Stimulated activated naive CD8-positive, alpha-beta T cell treated with anti-CD3 and anti-CD28 coated beads, Interleukin-15, amount 100 ng/mL, for 72 hours (primary cell): ENCODE results near the gene NDFIP2.

Experiments used
- ATAC-seq: fragments of 150-1000 bp; cut with Tn5 transposase; 2 replicates; pipeline ENCODE4 v1.10.0; 2021; ENCODE audit warnings: mild to moderate bottlenecking, moderate library complexity
- DNase-seq, 2 donors: peaks; one replicate each; pipeline ENCODE4 v3.0.0; 2021 to 2022
- H3K27ac Mint-ChIP-seq, 2 donors: one replicate each; pipeline ENCODE4 v1.8.0; 2022; ENCODE audit warnings: mild to moderate bottlenecking in 2 of 2, mixed read lengths in 2 of 2, moderate library complexity in 2 of 2
- H3K27me3 Mint-ChIP-seq: one replicate; pipeline ENCODE4 v1.8.0; 2022; ENCODE audit warnings: mixed read lengths
- H3K4me1 Mint-ChIP-seq: one replicate; pipeline ENCODE4 v1.8.0; 2022; ENCODE audit warnings: mild to moderate bottlenecking, mixed read lengths
- H3K4me3 Mint-ChIP-seq, 2 donors: one replicate each; pipeline ENCODE4 v1.8.0; 2022; ENCODE audit warnings: mild to moderate bottlenecking in 2 of 2, mixed read lengths in 2 of 2, moderate library complexity in 1 of 2
- H3K9me3 Mint-ChIP-seq, 2 donors: one replicate each; pipeline ENCODE4 v1.8.0; 2022; ENCODE audit warnings: mixed read lengths in 2 of 2

The NDFIP2 gene

GRCh38 chr13:79452239-79452913, 28.6 kb upstream of the NDFIP2 start:
- Mint-ChIP-seq H3K4me3 (peak overlapping the region in 1 of 2 donors; percentile 62), H3K9me3 (no peaks in the 10 kb centered on the region), H3K27ac (peak overlapping the region in 1 of 2 donors; percentile 88), H3K27me3 (peaks cover 6% of the 10 kb centered on the region), H3K4me1 (peaks cover 68% of the 10 kb centered on the region)
- ATAC-seq (no peak), DNase-seq (no peak)

DNA sequence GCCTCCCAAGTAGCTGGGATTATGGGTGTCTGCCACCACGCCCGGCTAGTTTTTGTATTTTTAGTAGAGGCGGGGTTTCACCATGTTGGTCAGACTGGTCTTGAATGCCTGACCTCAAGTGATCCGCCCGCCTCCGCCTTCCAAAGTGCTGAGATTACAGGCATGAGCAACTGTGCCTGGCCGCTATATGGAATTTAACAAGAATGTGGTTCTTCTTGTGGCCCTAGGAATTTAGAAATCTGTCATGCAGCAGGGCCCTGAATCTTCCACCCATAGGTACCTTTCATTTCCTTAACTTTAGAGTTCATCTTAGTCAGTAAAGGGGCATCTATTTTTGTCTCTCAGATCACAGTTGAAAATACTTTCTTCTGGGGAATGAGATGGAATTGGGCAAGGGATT, 25.6 kb upstream of the NDFIP2 start:
- Mint-ChIP-seq H3K4me1 (peaks cover 61% of the 10 kb centered on the region), H3K27me3 (peaks cover 7% of the 10 kb centered on the region), H3K9me3 (no peaks in the 10 kb centered on the region), H3K4me3 (no peak overlapping the region), H3K27ac (no peak overlapping the region)
- no peak for DNase-seq
- ATAC-seq = no peak

DNA sequence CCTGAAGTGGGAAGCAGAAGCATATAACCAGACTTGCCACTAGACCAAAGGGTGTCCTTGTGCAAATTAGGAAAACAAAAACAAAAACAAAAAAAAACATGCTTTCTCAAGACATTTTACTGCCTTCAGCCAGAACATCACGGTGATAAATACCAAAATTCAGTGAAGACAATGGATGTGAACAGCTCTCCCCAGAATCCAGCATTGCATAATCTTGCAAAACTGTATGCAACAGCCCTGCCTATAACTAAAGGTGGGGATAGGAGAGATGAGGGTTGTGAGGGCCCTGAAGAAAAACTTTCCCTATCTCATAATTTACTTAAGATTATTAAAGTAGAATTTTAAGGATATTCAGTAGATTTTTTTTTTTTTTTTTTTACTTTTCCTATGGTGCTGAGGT, 24.9 kb upstream of the NDFIP2 start:
- ATAC-seq = no peak
- Mint-ChIP-seq H3K4me3 (no peak overlapping the region), H3K27ac (no peak overlapping the region), H3K9me3 (no peaks in the 10 kb centered on the region), H3K27me3 (peaks cover 7% of the 10 kb centered on the region), H3K4me1 (peaks cover 57% of the 10 kb centered on the region)
- DNase-seq = no peak

DNA sequence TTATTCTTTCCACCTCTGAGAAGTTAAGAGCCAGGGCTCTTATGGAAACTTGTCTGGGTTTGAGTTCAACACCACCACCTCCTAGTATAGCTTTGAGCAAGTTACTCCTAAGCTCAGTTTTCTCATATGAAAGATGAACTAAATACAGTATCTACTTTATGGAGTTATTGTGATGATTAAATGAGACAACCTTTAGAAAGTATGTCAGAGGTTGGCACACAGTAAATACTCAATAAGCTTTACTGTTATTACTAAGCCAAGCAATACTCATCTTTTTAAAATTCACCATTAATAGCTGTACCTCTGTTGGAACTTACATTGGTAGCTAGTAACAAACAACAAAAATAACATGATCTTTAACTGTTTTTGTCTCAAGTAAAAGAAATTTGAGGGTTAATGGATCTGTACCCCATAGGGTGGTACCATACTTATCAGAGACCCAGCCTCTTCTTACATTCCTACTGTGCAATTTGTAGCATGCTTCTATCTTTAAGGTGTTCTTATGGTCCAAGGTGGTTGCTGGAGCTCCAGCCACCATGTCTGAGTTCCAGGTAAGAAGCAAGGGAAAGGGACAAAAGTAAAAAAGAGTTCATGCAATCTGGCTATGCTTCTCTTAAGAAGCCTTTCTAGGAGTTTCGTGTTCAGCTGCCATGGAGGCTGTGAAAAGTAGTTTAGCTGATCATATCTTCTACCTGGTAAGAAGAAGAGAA, 24.1 kb upstream of the NDFIP2 start:
- ATAC-seq (peak; percentile 42), DNase-seq (no peak)
- H3K4me3 Mint-ChIP-seq = no peak overlapping the region
- H3K9me3 Mint-ChIP-seq = no peaks in the 10 kb centered on the region
- H3K27ac Mint-ChIP-seq = no peak overlapping the region
- H3K4me1 Mint-ChIP-seq = peaks cover 49% of the 10 kb centered on the region
- peaks cover 7% of the 10 kb centered on the region for H3K27me3 Mint-ChIP-seq

- DNase-seq (no peak), ATAC-seq (no peak)
- H3K27ac Mint-ChIP-seq = no peak overlapping the region
- peaks cover 43% of the 10 kb centered on the region for H3K4me1 Mint-ChIP-seq
- peaks cover 7% of the 10 kb centered on the region for H3K27me3 Mint-ChIP-seq
- H3K9me3 Mint-ChIP-seq = no peaks in the 10 kb centered on the region
- H3K4me3 Mint-ChIP-seq = no peak overlapping the region
Observed at GRCh38 chr13:79457390-79457789, 23.6 kb upstream of the NDFIP2 start.

GRCh38 chr13:79457948-79458347, 23.0 kb upstream of the NDFIP2 start:
- Mint-ChIP-seq H3K4me3 (no peak overlapping the region), H3K4me1 (peaks cover 38% of the 10 kb centered on the region), H3K9me3 (no peaks in the 10 kb centered on the region), H3K27me3 (peaks cover 7% of the 10 kb centered on the region), H3K27ac (no peak overlapping the region)
- ATAC-seq (peak; percentile 81), DNase-seq (no peak)

- H3K27ac Mint-ChIP-seq = no peak overlapping the region
- peaks cover 36% of the 10 kb centered on the region for H3K4me1 Mint-ChIP-seq
- ATAC-seq (no peak), DNase-seq (no peak)
- H3K4me3 Mint-ChIP-seq = no peak overlapping the region
- H3K9me3 Mint-ChIP-seq = no peaks in the 10 kb centered on the region
- peaks cover 7% of the 10 kb centered on the region for H3K27me3 Mint-ChIP-seq
Observed at GRCh38 chr13:79458436-79458835, 22.5 kb upstream of the NDFIP2 start.

DNA sequence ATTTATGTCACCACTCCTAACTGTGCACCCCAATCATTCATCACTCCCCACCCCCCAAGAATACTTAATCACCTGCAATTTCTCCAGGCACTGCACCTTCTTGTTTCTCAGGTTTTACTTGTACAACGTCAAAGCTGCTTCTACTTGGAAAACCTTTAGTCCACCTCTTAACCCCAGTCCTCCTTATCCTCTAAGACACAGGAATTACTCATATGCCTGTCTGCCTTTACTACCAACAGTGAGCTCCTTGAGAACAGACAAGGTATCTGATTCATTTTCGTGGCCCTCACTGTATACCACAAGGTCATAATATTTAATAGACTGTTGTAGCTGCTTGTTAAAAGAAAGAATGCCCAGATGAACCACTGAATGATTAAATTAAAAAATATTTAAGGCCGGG, 21.0 kb upstream of the NDFIP2 start:
- H3K4me1 Mint-ChIP-seq = peaks cover 34% of the 10 kb centered on the region
- H3K27me3 Mint-ChIP-seq = peaks cover 7% of the 10 kb centered on the region
- H3K9me3 Mint-ChIP-seq = no peaks in the 10 kb centered on the region
- H3K27ac Mint-ChIP-seq = no peak overlapping the region
- ATAC-seq (no peak), DNase-seq (no peak)
- no peak overlapping the region for H3K4me3 Mint-ChIP-seq

- no peaks in the 10 kb centered on the region for H3K9me3 Mint-ChIP-seq
Observed at GRCh38 chr13:79462895-79463294, 18.1 kb upstream of the NDFIP2 start.

DNA sequence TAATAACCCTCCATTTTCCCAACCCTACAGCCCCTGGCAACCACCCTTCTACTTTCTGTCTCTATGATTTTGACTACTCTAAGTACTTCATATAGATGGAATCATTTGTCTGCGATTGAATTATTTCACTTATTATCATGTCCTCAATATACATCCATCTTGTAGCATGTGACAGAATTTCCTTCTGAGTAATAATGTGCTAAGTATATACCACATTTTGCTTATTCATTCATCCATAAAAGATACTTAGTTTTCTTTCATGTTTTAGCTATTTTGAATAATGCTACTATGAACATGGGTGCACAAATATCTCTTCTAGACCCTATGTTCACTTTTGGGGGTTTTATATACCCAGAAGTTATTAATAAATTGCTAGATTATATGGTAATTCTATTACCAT, 17.4 kb upstream of the NDFIP2 start:
- H3K27ac Mint-ChIP-seq = no peak overlapping the region

More at GRCh38 chr13:79462895-79463294, 18.1 kb upstream of the NDFIP2 start:
- no peak overlapping the region for H3K4me3 Mint-ChIP-seq
- no peak for ATAC-seq
- H3K27ac Mint-ChIP-seq = no peak overlapping the region
- peaks cover 14% of the 10 kb centered on the region for H3K27me3 Mint-ChIP-seq
- H3K4me1 Mint-ChIP-seq = peaks cover 24% of the 10 kb centered on the region
- DNase-seq = no peak

DNA sequence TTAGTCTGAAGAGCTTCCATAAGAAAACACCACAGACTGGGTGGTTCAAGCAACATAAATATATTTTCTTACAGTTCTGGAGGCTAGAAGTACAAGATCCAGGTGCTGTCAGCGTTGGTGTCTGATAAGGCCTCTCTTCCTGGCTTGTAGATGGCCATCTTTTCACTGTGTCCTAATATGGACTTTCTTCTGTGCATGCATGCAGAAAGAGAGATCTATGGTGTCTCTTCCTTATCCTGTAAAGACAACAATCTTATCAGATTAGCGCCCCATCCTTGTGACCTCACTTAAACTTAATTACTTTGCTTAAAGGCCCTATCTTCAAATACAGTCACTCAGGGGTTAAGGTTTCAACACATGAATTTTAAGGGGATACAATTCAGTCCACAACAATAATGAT, 14.1 kb upstream of the NDFIP2 start:
- Mint-ChIP-seq H3K9me3 (no peaks in the 10 kb centered on the region), H3K27ac (no peak overlapping the region), H3K4me1 (peaks cover 23% of the 10 kb centered on the region), H3K4me3 (no peak overlapping the region), H3K27me3 (peaks cover 7% of the 10 kb centered on the region)
- ATAC-seq (no peak), DNase-seq (no peak)

More for the DNA sequence above, 17.4 kb upstream of the NDFIP2 start:
- peaks cover 24% of the 10 kb centered on the region for H3K4me1 Mint-ChIP-seq
- peaks cover 14% of the 10 kb centered on the region for H3K27me3 Mint-ChIP-seq
- ATAC-seq (peak; percentile 63), DNase-seq (no peak)
- no peaks in the 10 kb centered on the region for H3K9me3 Mint-ChIP-seq
- no peak overlapping the region for H3K4me3 Mint-ChIP-seq

- Mint-ChIP-seq H3K9me3 (no peaks in the 10 kb centered on the region), H3K4me3 (no peak overlapping the region), H3K27me3 (peaks cover 7% of the 10 kb centered on the region), H3K27ac (no peak overlapping the region), H3K4me1 (peaks cover 20% of the 10 kb centered on the region)
- no peak for ATAC-seq
- no peak for DNase-seq
Observed at GRCh38 chr13:79468402-79468801, 12.6 kb upstream of the NDFIP2 start.

GRCh38 chr13:79468819-79469218, 12.1 kb upstream of the NDFIP2 start:
- Mint-ChIP-seq H3K4me1 (peaks cover 16% of the 10 kb centered on the region), H3K27me3 (peaks cover 7% of the 10 kb centered on the region)

DNA sequence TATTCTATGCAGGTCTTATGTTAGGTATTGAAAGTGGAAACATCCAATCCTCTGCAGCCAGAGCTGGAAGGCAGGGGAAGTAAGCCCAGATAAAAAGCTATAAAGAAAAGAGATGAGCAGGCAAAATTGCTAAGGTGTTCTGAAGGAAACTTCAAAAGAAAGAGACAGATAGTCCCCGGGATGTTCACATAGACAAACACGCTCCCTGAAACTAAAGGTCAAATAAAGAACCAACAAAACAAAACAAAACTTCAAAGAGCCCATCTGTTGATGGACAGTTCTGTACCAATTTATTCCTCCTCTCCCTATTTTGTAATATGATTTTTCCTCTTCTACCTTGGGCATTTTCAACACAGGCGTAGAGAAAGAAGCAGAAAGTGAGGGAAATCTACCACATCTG, 11.3 kb upstream of the NDFIP2 start:
- peaks cover 7% of the 10 kb centered on the region for H3K27me3 Mint-ChIP-seq
- no peak overlapping the region for H3K27ac Mint-ChIP-seq
- ATAC-seq = no peak
- peaks cover 16% of the 10 kb centered on the region for H3K4me1 Mint-ChIP-seq
- H3K4me3 Mint-ChIP-seq = no peak overlapping the region
- no peak for DNase-seq
- peaks cover 5% of the 10 kb centered on the region in 2 donors for H3K9me3 Mint-ChIP-seq

More at GRCh38 chr13:79468819-79469218, 12.1 kb upstream of the NDFIP2 start:
- H3K9me3 Mint-ChIP-seq = no peaks in the 10 kb centered on the region
- H3K4me3 Mint-ChIP-seq = peak overlapping the region in 1 of 2 donors; percentile 3
- DNase-seq = no peak
- H3K27ac Mint-ChIP-seq = no peak overlapping the region
- peak; percentile 82 for ATAC-seq

DNA sequence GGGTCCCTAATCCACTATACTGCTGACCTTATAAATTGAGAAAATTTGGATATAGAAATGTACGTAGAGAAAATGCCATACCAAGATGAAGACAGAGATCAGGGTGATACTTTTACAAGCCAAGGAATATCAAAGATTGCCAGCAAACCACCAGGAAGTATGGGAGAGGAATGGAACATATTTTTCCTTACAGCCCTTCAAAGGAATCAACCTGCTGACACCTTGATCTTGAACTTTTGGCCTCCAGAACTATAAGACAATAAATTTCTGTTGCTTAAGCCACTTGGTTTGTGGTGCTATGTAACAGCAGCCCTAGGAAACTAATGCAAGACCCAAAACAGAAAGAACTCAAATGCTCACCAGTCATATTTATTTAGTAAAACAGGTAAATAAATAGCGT, 10.3 kb upstream of the NDFIP2 start:
- H3K27me3 Mint-ChIP-seq = peaks cover 5% of the 10 kb centered on the region
- ATAC-seq = no peak
- H3K4me1 Mint-ChIP-seq = peaks cover 16% of the 10 kb centered on the region

GRCh38 chr13:79475569-79475968, 5.4 kb upstream of the NDFIP2 start:
- Mint-ChIP-seq H3K9me3 (peaks cover 6 to 9% of the 10 kb centered on the region in 2 donors), H3K27ac (no peak overlapping the region), H3K4me1 (peaks cover 21% of the 10 kb centered on the region), H3K27me3 (peaks cover 34% of the 10 kb centered on the region), H3K4me3 (no peak overlapping the region)
- ATAC-seq (no peak), DNase-seq (no peak)

More for the DNA sequence above, 10.3 kb upstream of the NDFIP2 start:
- Mint-ChIP-seq H3K9me3 (peaks cover 6 to 9% of the 10 kb centered on the region in 2 donors), H3K4me3 (no peak overlapping the region), H3K27ac (no peak overlapping the region)
- no peak for DNase-seq
